ENCODE measurements around the gene DENND2A.

GRCh38 chr7:140497241-140497769, 143.3 kb downstream of the DENND2A start:
- no peak for TF ChIP-seq CTCF (IDR thresholded peaks at IDR 0.05; ENCODE audit: low read depth, low read length, poor library complexity, severe bottlenecking)
- TF ChIP-seq EZH2phosphoT487 (IDR thresholded peaks at IDR 0.05; ENCODE audit: borderline replicate concordance, low read length): no peak

All from DOHH2 (cell line).